NCI-H187 (cell line): ENCODE results near the gene CROCC.
"Not testable (repeated sequence)": the region's sequence is repeated elsewhere in the genome, so short reads cannot be mapped to it uniquely, and the experiment has no call there.

Source experiments
- DNase-seq, 2 experiments: peaks; one replicate each; lab custom pipeline; 2025; lab: John Stamatoyannopoulos, UW

CROCC gene, protein sequence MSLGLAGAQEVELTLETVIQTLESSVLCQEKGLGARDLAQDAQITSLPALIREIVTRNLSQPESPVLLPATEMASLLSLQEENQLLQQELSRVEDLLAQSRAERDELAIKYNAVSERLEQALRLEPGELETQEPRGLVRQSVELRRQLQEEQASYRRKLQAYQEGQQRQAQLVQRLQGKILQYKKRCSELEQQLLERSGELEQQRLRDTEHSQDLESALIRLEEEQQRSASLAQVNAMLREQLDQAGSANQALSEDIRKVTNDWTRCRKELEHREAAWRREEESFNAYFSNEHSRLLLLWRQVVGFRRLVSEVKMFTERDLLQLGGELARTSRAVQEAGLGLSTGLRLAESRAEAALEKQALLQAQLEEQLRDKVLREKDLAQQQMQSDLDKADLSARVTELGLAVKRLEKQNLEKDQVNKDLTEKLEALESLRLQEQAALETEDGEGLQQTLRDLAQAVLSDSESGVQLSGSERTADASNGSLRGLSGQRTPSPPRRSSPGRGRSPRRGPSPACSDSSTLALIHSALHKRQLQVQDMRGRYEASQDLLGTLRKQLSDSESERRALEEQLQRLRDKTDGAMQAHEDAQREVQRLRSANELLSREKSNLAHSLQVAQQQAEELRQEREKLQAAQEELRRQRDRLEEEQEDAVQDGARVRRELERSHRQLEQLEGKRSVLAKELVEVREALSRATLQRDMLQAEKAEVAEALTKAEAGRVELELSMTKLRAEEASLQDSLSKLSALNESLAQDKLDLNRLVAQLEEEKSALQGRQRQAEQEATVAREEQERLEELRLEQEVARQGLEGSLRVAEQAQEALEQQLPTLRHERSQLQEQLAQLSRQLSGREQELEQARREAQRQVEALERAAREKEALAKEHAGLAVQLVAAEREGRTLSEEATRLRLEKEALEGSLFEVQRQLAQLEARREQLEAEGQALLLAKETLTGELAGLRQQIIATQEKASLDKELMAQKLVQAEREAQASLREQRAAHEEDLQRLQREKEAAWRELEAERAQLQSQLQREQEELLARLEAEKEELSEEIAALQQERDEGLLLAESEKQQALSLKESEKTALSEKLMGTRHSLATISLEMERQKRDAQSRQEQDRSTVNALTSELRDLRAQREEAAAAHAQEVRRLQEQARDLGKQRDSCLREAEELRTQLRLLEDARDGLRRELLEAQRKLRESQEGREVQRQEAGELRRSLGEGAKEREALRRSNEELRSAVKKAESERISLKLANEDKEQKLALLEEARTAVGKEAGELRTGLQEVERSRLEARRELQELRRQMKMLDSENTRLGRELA (N-terminal part only)

DNA sequence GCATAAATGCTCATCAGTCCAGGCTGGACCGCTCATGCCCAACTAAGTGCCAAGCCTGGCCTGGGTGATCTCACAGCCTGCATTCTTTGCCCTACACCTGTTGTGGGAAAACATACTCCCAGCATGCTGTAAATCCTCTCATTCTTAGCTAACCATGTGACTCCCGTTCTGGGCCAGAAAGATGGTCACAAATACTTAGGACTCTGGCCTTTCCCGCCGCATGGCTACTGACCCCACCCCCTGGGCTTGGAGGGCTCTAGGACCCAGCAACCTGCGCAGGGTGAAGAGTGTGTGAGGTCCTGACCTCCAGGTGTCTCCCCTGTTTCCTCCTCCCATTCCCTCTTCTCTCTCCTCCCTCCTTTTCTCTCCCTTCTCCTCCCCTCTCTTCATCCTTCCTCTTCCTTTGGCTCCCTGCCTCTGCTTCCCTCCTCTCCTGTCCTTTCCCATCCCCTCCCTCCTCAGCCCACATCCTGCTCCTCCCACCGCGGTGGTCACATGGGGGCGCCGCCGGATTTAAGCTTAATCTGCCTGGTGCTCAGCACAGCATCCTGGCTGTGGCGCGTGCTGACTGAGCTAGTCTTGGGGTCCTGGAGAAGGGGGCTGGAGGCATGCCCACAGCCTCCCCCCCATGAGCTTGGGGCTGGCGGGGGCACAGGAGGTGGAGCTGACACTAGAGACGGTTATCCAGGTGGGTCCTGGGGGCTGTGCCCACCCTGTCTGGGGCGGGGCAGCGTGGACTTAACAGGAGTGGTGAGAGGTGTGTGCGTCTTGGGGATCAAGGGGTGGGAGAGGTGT lies at the start of gene CROCC:
TSS of gene CROCC (plus strand) at position 541 of the 795 bp plus-strand sequence. CDS start at position 629, 88 bp downstream.
- no peak for DNase-seq

DNA sequence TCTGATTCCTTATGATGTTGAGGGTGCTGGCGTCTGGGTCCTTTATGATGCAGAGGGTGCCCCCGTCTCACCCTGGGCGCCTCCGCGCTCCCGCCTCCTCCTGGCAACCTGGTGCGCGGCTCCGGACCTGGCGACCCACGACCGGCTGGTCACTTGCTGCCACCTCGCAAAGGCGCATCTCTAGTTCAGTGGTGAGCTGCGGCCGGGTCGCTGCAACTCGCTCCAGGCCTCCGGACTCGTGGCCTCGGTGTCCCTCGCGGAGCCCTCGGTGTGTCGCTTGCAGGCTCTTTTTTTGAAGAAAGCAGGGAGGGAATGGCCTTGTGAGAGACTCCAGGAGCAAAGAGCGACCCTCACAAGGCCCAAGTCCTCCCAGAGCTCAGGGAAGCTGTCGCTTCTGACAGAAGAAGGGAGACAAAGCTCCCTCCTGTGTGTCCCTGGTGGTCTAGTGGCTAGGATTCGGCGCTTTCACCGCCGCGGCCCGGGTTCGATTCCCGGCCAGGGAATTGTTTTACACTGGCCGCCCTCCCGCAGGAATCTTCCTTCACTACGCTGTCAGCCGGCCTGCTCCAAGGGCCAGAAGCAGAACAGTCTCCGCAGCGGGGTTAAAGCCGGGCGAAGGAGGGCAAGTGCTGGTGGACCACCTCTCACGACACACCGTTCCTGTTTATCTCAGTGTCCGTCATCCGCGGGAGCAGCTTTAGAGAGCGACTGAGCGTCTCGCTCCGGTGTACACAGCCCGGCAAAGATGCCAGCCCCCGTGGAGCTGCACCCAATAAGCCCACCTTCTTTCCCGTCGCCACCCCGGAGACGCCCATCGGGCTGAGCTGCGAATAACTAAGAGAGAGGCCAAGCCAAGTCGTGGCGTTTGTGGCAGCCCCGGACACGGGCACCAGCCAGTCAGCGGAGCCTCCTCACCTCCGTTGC lies 49.3 kb upstream of the CROCC start:
- DNase-seq = not testable (repeated sequence)

DNA sequence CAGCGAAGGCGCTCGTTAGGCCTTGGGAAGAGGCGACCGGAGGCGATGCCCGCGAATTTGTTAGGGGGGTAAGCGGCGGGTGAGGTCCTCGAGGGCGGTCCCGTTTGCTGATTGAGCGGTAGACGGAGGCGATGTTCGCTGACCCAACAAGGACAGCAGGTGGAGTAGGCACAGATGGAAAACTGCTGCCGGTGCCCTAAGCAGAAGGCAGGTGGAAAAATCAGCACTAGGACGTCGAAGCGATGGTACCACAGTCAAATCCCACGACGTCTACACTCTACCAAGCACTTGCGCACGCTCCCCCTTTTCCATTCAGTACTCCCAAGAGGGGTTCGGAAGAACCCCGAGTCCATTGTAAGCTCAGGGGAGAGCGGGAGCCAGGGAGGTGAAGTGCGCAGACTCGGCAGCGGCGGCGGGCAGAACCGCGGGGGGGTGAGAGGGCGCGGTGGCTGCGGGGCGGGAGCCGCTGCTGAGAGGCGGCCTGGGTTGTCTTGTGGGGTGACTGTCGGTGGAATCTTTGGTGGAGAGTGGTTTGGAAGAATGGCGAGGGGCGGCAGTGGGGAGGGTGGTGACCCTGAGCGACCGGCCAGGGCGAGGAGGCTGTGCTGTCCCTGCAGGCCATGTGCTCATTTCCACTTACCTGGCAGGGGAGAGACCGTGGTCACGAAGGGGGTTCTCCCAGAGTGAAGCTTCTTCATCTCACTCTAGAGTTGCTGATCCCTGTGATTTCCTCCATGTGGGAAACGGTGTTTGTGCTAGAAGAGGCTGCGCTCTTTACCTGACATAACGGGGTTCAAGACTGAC lies 48.5 kb upstream of the CROCC start:
- peak in 1 of 2 experiments; percentile 8 for DNase-seq

DNA sequence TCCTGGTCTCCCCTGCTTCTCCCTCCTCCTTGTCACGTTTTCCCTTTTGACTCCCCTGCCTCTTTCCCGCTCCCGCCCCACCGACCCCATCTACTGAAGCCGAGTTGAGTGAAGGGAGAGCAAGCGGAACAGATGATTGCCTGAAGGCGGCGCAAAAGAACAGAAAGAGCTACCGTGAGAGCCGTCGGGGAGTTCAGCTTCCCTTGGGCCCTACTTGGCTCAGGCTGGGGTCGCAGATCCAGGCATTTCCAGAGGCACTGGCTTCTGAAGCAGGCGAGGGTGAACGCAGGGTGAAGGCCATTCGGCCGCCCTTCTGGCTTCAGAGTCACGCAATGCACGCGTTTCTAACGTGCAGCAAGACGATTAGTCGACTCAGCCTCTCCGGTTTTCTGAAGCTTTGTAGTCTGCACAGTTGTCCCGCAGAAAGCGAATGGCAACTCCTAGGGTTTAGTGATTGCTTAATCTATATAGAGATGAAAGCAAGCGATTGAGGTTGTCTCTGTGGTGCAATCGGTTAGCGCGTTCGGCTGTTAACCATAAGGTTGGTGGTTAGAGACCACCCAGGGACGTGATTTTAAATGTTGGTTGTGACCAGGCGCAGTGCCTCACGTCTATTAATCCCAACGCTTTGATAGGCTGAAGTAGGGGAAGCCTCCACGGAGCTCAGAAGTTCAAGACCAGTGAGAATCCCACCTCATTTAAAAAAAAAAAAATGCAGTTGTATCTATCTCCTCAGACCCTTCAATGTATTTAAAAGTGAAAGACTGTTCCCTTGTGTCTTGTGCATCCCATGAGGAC lies 46.6 kb upstream of the CROCC start:
- not testable (repeated sequence) for DNase-seq

DNA sequence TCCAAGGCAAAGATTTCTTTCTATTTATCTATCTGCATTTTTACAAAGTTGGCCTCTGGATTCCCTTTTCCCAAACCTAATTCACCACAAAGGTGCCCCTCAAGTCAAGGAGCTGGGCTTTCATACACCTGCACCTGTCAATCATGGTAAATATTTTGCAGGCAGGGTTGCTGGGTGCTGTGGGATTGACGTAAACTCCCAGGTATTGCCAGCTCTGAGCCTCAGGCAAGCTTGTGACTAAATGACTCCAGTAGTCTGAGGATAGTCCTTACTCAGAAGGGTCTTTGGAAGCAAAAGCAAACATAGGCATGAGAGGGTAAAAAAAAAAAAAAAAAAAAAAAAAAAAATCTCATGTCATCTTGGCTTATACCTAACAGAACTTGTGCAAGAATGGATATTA lies 40.0 kb upstream of the CROCC start:
- DNase-seq = not testable (repeated sequence)

DNA sequence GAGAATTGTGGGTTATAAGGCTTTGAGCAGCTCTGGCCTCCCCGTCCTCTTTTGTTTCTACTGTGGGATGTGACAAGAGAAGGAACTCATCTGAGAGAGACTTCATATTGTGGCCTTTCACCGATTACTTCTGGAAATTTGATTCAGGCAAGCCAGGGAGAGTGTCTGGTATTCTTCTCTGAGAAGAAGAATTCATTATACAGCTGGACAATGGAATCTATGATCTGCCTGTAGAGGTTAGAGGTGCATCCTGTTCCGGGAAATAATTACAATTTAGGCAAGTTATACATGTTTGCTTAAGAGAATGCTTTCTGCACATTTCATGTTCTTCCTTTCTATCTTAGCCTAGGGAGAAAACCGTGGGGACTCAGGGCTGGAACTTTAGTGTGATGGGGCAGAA lies 38.7 kb upstream of the CROCC start:
- no peak for DNase-seq

DNA sequence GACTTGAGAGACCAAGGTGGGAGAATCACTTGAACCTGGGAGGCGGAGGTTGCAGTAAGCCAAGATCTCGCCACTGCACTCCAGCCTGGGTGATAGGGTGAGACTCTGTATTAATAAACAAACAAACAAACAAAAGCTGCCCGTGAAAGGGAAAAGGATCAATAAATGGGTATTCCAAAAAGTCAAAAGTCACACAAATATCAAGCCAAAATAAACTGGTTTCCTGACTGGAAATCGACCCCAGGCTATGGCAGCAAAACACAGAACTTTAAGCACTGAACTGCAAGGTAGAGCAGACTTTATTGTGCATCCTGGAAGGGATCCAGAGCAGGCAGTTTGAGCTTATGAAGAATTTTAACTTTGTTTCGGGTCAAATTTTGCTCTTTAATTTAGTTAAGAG lies 37.2 kb upstream of the CROCC start:
- DNase-seq = not testable (repeated sequence)

DNA sequence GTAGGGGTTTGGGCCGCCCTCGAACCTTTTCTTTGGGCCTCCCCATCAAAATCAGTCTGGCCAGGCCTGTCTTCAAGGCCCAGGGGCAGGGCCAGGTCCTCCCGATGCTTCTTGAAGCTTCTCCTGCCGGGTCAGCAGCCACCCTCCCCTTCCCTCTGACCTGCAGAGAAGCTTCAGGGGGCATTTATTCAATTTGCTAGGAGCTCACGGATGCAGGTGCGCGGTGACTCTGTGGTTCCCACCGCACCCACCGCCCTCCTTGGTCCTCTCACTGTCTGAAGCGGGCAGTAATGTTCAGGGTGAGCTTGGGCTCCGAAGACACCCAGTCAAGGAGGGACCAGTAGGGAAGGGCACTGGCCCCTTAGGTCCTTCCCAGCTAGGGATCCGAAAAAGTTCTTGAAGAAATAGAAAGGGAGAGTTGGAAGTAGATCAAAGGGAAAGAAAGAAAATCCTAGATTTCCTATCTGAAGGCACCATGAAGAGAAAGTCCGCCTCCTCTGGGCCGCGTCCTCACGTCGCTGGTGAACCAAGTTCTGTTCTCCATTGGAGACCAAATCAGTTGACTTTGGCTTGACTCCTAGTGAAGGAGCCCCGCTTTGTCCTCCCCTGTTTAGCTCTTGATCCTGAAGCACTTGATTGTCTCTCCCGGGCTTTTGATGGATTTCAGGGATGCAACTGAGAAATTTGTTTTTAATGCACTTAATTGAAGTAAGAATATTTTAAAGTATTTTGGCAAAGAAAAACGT lies 34.7 kb upstream of the CROCC start:
- no peak for DNase-seq

DNA sequence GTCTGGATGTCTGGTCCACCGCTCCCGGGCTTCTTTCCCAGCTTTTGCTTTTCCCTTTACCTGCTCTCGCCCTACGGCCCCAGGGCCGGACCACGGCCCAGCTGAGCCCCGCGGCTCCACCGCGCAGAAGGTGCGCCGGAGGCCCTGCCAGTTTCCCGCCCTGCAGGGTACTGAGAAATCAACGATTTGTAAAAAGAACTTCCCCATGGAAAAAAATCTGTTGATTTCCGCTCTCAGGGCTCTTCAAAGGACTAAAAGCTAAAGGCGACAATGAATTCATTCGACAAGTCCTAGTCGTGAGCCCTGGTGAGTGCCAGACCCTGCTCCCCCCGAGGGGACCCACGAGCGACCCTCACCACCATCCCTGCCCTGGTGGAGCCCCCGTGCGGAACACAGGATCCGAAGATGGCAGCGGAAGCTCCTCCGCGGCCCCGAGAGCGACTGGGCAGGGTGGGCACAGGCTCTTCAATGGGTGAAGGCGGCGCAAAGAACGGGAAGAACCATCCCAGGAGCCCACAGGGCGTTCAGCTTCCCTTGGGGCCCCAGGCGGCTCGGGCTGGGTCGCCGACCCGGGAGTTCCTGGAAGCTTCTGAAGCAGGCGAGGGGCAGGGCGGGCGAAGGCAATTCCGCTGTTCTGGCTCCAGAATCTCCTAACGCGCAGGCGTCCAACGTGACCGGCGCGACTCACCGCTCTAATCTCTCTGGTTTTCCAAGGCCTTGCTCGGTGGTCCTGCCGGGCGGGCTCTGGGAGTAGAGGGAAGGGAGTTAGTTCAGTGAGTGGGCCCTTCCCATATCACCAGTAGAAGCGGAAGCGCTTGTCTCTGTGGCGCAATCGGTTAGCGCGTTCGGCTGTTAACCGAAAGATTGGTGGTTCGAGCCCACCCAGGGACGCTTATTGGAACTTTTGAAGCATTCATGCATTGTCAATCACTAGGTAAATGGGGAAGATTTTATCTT lies 32.6 kb upstream of the CROCC start:
- DNase-seq = no peak

DNA sequence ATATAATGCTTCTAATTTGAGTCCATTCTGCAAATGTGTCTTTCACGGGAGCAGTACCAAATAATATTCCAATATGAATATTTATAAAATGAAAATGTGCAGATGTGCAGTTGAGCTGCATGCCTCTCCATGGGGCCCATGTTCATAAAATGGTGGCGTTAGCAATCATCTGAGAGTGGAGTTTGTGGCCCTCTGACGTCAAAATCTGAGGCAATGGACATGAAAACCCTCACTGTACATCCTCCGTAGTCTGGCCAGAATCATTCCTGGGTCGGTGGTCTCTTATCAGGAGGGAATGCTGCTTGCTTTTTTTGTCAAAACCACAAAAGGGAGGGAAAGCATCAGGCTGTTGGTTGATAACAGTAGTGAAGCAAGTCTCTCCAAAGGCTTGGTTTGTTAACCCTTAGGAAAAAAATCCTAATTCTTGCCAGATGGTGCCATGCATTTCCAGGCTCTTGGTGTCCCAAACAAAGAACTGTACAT lies 31.2 kb upstream of the CROCC start:
- not testable (repeated sequence) for DNase-seq

DNA sequence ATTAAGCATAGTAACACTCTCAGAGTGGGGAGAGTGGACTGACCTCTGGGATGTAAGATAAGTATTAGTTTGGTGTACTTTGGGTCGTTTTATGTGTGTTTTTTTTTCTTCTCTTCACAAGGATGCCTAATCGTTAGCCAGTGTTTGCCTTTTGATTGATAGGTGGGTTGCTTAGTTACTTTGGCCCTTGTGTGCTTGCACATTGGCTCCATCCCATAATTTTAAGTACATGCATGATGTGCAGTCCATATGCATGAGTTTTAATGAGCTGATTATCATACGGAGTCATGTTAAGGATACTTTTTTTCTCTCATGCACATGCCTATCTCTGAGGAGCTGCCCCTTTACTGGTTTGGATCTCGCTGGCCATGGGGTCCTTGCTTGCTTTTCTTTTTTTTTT lies 30.7 kb upstream of the CROCC start:
- DNase-seq = not testable (repeated sequence)

DNA sequence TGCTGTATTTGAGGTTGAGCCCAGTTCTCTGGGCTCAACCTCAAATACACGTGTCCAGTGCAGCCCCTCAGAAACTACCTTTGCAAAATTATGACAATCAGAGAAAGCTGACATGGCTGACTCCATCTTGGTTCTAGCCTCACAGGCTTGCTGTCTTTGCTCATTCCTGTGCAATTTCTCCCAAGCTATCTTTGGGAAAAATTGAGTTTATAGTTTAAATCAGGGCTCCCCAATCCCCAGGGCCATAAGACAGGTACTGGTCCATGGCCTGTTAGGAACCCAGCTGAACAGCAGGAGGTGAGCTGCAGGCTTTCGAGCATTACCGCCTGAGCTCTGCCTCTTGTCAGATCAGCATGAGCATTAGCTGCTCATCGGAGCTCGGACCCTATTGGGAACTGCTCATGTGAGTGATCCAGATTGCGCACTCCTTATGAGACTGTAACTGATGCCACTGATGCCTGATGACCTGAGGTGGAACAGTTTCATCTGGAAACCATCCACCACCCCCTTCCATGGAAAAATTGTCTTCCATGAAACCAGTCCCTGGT lies 28.7 kb upstream of the CROCC start:
- not testable (repeated sequence) for DNase-seq

DNA sequence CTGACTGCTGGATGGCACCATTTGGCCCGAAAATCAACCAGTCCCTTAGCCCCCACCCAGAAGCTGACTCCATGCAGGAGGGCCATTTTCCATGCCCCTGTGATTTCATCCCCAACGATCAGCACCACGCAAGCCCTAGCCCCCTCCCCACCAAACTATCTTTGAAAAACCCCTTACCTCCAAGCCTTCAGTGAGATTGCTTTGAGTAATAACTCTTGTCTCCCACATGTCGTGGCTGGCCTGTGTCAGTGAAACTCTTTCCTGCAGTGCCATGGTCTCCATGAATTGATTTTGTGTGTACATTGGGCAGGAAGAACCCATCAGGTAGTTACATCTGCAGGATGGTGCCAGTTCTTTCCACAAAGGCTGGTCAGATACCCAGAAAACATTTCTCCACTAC lies 27.9 kb upstream of the CROCC start:
- not testable (repeated sequence) for DNase-seq

DNA sequence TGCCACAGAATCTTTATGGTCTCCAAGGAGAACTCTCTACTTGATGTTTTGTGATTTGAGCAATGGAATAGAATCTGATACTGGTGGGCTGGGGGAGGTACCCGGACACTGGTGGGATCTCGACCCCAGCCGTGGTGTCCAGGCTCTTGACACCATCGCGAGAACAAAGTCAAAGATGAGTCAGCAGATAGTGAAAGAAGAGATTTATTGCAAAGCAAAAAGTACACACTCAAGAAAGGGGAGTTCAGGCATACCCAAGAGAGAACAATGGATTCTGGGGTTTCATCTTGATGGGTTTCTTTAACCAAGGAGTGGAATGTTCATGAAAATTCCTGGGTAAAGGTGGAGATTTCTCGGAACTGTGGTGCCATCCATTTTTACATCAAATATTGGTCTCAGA lies 27.4 kb upstream of the CROCC start:
- not testable (repeated sequence) for DNase-seq

DNA sequence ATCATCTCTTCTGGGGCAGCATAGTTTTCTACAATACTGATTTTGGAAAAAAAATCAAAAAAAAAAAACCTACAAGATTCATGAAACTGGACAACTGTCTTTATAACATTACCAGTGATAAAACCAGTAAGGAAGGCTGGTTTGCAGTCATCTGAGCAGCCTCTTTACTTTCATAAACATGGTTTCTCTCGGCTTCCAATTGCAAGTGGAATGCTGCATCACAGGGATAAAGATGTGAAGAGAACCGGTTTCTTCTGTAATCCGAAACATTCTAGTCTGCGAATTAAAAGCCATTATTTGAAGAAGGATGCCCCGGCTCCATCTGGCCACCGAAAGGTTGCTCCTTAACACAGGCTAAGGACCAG lies 26.5 kb upstream of the CROCC start:
- DNase-seq = not testable (repeated sequence)
